ENCODE data around the gene LRRC45. TPM values are rescaled to one million over a fixed set of nuclear protein-coding genes. Genes with fewer than 3 reads are reported as not detected.

Gene LRRC45
- total RNA-seq, 1 donor, result 13.4 TPM

- TF ChIP-seq CTCF (IDR thresholded peaks at IDR 0.05; ENCODE audit: insufficient read depth, low read depth, low read length), result no peak
- DNase-seq (ENCODE audit: low read depth), result no peak
- H3K4me3 ChIP-seq (ENCODE audit: low read depth, low read length), result no peak overlapping the region
Measured at GRCh38 chr17:82016875-82017459, 6.1 kb upstream of the LRRC45 start.

GRCh38 chr17:82017612-82018151 is 5.4 kb upstream of the LRRC45 start:
- DNase-seq (ENCODE audit: low read depth), result no peak
- no peak for TF ChIP-seq CTCF (IDR thresholded peaks at IDR 0.05; ENCODE audit: insufficient read depth, low read depth, low read length)
- H3K4me3 ChIP-seq (ENCODE audit: low read depth, low read length), result no peak overlapping the region

GRCh38 chr17:82018152-82018988 is 4.7 kb upstream of the LRRC45 start:
- H3K4me3 ChIP-seq (ENCODE audit: low read depth, low read length), result no peak overlapping the region
- no peak for TF ChIP-seq CTCF (IDR thresholded peaks at IDR 0.05; ENCODE audit: insufficient read depth, low read depth, low read length)
- DNase-seq (ENCODE audit: low read depth), result no peak

- DNase-seq (ENCODE audit: low read depth), result no peak
- no peak overlapping the region for H3K4me3 ChIP-seq (ENCODE audit: low read depth, low read length)
- TF ChIP-seq CTCF (IDR thresholded peaks at IDR 0.05; ENCODE audit: insufficient read depth, low read depth, low read length), result no peak
Measured at GRCh38 chr17:82018989-82019689, 4.0 kb upstream of the LRRC45 start.

GRCh38 chr17:82019690-82020571 is 3.2 kb upstream of the LRRC45 start:
- H3K4me3 ChIP-seq (ENCODE audit: low read depth, low read length), result no peak overlapping the region
- peak; percentile 73 for TF ChIP-seq CTCF (IDR thresholded peaks at IDR 0.05; ENCODE audit: insufficient read depth, low read depth, low read length)
- peak; percentile 41 for DNase-seq (ENCODE audit: low read depth)

GRCh38 chr17:82020572-82021106 is 2.5 kb upstream of the LRRC45 start:
- no peak for TF ChIP-seq CTCF (IDR thresholded peaks at IDR 0.05; ENCODE audit: insufficient read depth, low read depth, low read length)
- no peak for DNase-seq (ENCODE audit: low read depth)
- H3K4me3 ChIP-seq (ENCODE audit: low read depth, low read length), result no peak overlapping the region
